Measurements from ENCODE around the gene MTR.
"Not testable (repeated sequence)": the region's sequence is repeated elsewhere in the genome, so short reads cannot be mapped to it uniquely, and the experiment has no call there.

MTR gene

DNA sequence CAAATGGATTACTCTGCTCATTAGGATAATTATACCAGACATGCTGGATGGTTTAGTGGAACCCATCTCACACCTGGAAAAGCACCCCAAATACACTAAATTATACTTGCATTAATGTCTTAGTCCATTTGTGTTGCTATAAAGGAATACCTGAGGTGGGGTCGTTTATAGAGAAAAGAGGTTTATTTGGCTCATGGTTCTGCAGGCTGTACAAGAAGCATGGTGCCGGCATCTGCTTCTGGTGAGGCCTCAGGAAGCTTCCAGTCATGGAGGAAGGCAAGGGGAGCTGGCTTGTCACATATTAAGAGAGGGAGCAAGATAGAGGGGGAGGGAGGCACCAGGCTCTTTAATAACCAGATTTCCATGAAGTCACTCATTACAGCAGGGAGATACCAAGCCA lies 113.6 kb downstream of the MTR start:
- FAIRE-seq, result no peak

- FAIRE-seq, result not testable (repeated sequence)
Measured at GRCh38 chr1:236911047-236911446, 116.0 kb downstream of the MTR start.

DNA sequence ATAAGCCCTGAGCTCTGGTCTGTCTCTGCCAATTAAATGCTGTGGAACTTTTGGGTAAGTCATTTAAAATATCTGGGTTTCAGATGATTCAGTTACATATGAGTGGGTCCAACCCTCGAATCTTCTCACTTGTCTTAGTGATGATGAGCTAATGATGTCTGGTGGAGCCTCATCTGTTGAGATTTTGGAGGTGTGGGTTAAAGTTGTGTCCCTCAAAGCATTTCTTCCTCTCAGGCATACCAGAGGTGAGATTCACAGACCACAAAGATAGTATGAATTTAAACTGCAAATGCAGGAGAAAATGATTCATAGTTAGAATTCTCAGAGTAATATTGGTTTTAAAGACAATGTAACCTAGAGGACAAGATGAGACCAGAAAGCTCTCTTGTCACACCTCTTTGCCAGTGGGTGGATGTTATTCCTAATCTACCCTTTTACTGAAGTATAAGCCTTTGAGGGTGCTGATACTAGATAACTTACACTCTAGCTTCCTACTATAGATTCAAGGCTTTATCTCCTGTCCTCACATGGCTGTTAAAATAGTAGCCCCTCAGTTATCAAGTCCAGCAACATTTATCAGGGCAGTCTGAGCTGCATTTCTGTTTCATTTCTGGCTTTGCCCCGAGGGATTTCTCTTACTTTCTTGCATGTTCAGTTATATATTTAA lies 118.4 kb downstream of the MTR start:
- no peak for FAIRE-seq

- no peak for FAIRE-seq
Measured at GRCh38 chr1:236914375-236914774, 119.3 kb downstream of the MTR start.

- FAIRE-seq, result peak; percentile 48
Measured at GRCh38 chr1:236916131-236916800, 121.2 kb downstream of the MTR start.

DNA sequence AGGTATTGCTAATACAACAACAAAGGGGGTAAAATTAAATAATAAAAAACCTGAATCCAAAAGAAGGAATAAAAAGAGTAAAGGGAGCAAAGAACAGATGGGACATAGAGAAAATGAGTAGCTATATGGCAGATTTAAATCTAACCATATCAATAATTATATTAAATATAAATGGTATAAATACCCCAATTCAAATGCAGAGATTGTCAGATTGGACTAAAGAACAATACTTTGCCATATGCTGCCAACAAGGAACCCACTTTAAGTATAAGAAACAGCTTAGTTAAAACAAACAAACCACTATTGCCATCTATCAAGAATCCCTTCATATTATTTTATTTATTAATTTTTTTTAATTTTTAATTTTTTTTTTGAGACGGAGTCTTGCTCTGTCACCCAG lies 122.4 kb downstream of the MTR start:
- no peak for FAIRE-seq

DNA sequence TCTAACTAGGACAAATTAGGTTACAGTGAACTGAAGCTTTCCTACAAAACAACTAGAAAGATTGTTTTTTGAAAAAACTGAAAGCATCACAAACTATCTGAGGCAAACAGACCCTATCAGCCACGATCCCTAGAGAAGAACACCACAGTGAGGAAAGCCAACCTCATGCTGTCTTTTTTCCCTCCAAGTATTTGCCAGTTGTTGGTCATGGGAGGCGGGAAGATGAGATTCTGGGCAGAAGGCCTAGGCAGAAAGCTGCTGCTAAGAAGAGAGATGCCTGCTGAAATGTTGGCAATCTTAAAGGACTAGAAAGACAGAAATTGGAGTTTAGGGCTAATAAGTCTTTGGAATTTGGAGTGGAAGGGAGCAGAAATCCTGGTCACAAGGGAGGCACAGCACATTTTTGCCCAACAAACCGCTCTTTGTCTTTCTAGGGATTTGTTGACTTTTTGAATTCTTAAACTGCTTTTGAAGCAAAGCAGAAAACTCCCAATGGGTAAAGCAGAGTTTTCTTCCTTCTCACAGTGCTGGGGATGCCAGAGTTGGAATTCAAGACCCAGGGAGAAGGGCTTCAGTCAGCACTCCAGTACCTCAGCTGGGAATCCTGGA lies 125.3 kb downstream of the MTR start:
- no peak for FAIRE-seq

DNA sequence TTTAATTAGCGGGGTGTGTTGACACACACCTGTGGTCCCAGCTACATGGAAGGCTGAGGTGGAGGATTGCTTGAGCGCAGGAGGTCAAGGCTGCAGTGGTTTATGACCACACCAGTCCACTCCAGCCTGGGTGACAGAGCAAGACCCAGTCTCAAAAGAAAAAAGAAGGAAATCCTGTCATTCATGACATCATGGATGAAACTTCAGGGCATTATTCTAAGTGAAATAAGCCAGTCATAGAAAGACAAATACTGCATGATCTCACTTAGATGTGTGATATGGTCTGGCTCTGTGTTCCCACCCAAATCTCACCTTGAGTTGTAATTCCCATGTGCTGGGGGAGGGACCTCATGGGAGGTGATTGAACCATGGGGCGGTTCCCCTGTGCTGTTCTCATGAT lies 126.5 kb downstream of the MTR start:
- no peak for FAIRE-seq

- FAIRE-seq, result no peak
Measured at GRCh38 chr1:236922190-236922589, 127.1 kb downstream of the MTR start.

DNA sequence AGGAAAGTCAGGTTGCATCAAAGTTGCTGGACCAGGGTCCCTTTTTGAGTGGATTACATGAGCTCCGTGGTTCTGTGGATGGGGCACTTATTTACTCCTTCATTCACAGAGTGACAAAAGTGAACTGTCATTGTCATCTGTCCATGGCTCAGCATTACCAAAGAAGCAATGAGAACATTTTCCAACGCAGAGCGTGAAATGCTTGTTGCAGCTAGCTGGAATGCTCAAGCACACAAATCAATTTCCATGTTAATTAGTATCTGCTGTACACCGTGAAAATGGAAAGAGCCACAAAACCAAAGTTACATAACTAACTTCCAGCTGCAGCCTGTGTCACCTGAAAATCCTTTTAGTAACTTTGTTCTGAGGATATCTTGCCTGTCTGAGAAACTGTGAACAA lies 130.3 kb downstream of the MTR start:
- no peak for FAIRE-seq

DNA sequence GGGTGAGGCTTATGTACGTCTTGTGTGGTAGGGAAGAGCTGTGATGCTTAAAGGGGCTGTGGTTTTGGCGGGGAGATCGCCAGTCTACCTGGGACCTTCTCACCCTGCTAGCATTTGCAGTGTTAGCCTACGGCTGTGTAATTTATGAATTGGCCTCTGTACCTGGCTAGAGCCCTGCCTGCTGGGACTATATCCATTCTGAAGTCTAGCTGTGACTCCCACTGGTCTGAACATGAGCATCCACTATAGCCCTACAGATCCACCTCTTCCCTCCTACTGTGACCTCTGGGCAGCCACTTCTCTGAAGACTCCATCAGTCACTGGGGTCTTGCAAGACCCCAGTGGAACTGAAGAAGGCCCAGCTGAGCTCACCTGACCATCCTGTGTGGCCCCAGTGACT lies 135.4 kb downstream of the MTR start:
- FAIRE-seq, result no peak

DNA sequence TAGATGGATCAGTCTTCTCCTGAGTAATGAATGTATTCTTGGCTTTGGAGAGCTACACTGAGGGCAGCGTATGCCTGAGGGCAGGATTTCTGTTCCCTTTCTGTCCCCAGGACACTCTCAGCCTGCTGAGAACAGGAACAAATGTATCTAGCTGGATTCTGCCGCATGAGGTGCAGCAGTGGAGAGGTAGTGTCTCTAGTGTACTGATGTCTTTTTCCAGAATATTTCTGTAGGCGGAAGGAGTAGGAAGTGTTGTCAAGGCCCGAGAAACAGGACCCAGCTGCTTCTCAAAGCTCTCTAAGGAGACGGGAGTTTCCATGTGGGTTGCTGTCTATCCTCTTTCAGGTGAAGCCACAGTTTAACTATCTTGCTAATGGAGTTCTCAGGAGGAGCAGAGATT lies 143.7 kb downstream of the MTR start:
- FAIRE-seq, result no peak

- no peak for FAIRE-seq
Measured at GRCh38 chr1:236942431-236942830, 147.3 kb downstream of the MTR start.

DNA sequence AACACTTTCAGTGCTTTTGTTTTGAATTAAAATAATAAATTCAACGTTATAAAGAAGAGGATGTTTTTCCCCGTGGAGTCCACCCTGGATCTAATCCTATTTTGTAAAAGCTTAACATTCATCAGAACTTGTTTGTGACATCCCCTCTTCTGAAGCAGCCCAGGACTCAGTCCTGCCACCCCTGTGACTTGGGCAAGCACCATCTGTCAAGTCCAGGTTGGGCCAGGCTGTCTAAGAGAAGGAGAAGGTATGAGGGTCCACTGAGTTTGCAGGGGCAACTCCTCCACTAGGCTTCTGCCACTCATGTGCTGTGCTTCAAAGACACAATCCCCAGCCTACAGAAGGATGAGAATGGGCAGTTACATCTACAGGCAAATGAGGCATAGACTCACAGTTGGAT lies 149.5 kb downstream of the MTR start:
- FAIRE-seq, result no peak

GRCh38 chr1:236945002-236945401 lies 149.9 kb downstream of the MTR start:
- FAIRE-seq, result no peak

DNA sequence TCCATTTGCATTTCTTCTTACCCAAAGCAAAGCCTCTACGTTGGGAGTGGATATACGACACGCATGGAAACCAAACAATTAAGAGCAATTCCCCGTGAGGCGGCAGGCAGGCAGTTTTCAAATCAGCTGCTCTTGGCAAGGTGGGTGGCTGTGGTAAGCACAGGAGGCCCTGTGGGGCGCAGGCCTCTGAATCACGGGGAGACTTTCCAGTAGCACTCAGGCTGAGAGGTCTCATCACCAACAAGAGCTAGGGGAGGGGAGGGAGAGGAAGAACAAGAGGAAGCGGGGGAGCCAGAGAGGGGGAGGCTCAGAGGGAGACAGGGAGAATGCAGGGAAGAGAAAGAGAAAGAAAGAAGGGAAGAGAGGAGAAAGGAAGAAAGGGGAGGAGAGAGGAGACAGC lies 152.7 kb downstream of the MTR start:
- FAIRE-seq, result no peak

GRCh38 chr1:236948381-236948780 lies 153.3 kb downstream of the MTR start:
- FAIRE-seq, result no peak

GRCh38 chr1:236948996-236949395 lies 153.9 kb downstream of the MTR start:
- no peak for FAIRE-seq

DNA sequence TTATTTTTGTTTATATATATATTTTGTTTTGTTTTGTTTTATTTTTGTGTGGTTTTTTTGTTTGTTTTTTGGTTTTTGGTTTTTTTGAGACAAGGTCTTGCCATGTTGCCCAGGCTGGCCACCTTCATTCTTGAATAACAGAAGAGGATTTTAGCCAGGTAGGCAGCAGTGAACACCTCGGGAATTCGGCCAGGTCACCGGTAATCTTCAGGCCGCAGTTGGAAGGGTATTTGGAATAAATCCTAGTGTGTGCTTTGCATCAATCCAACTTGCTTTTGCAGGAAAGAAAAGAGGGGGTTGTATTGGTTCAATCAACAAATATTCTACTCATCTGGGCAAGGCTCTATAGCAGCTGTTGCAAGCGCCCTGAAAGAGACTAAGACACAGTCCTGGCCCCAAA lies 155.3 kb downstream of the MTR start:
- no peak for FAIRE-seq

GRCh38 chr1:236951672-236952071 lies 156.6 kb downstream of the MTR start:
- no peak for FAIRE-seq

GRCh38 chr1:236952246-236953003 lies 157.3 kb downstream of the MTR start:
- no peak for FAIRE-seq

DNA sequence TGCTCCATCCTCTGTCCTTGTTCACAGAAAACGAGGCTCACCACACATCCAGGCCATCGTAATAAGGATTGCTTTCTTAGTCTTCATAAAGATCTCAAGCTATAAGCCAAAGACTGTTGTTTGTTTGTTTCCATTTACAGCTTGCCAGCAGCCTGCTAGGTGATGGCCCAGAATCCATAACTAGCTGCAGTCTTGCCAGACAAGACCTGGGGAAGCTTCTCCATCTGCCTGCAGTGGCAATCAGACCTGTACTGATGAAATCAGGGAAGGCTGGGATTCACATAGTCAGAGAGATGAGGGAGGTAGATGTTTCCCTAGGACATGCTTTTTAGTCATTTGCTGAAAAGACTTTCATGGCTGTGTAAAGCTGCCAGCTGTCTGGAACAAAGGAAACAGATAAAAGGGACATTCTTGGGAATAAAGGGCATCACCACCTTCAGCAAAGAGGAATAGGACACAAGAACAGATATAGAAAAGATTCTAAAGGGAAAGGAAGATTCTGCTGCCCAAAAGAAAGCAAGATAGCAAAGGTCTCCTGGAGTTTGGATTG lies 158.1 kb downstream of the MTR start:
- FAIRE-seq, result no peak

Data from TTC549 (cell line).